HEK293 (cell line): Measurements from ENCODE around the gene GAS1.

Experiments used
- CTCF ChIA-PET: fragments of 350-600 bp; formaldehyde crosslinking; extraction: SDS; loops from one replicate; lab custom pipeline; 2021; ENCODE audit warnings: antibody characterized with exemption; lab: Yijun Ruan, JAX
- POLR2A ChIA-PET: fragments of 300-600 bp; formaldehyde crosslinking; extraction: SDS; loops from one replicate; lab custom pipeline; 2020; ENCODE audit warnings: antibody characterized with exemption, inconsistent platforms; lab: Yijun Ruan, JAX
- H3K27ac ChIP-seq: fragments of 200-500 bp; sonication (Bioruptor generic); 2 replicates; pipeline ENCODE4 v1.5.1; 2014; ENCODE audit warnings: low read depth, low read length, control low read depth, inconsistent platforms; ENCODE audit errors: extremely low read depth
- H3K36me3 ChIP-seq, 2 experiments: fragments of 200-500 bp in 1 of 2; sonication (Bioruptor generic) in 1 of 2; 1 replicate in 1 of 2; 2 replicates in 1 of 2; pipeline ENCODE4 v1.5.1; 2014 to 2017; ENCODE audit warnings: inconsistent platforms in 2 of 2, low read length in 2 of 2; ENCODE audit not compliant: control insufficient read depth in 2 of 2, insufficient read depth in 1 of 2
- H3K4me1 ChIP-seq: fragments of 200-500 bp; sonication (Bioruptor generic); 2 replicates; pipeline ENCODE4 v1.5.1; 2014; ENCODE audit warnings: mild to moderate bottlenecking, low read length, inconsistent platforms; ENCODE audit not compliant: control insufficient read depth, insufficient read depth
- H3K4me3 ChIP-seq: 2 replicates; pipeline ENCODE4 v1.5.1; 2011; ENCODE audit warnings: low read depth, mild to moderate bottlenecking, control low read depth, low read length, moderate library complexity
- H3K9me3 ChIP-seq: fragments of 200-500 bp; sonication (Bioruptor generic); 2 replicates; pipeline ENCODE4 v1.5.1; 2014; ENCODE audit warnings: low read depth, low read length, inconsistent platforms; ENCODE audit not compliant: control insufficient read depth, insufficient read depth
- EGR2 ChIP-seq: fragments of 450-650 bp; formaldehyde crosslinking; IDR thresholded peaks from 2 replicates; pipeline ENCODE4 v1.5.1; 2016; ENCODE audit warnings: low read depth, missing biosample characterization, missing genetic modification characterization
- RBAK ChIP-seq: fragments of 450-650 bp; formaldehyde crosslinking; IDR thresholded peaks from 2 replicates; pipeline ENCODE4 v1.5.1; 2016; ENCODE audit warnings: missing biosample characterization, missing genetic modification characterization
- ZBTB17 ChIP-seq: fragments of 450-650 bp; formaldehyde crosslinking; IDR thresholded peaks from 2 replicates; pipeline ENCODE4 v1.5.1; 2016; ENCODE audit warnings: missing biosample characterization, missing genetic modification characterization
- ZFHX2 ChIP-seq: fragments of 450-650 bp; formaldehyde crosslinking; conservative IDR thresholded peaks from 2 replicates; pipeline ENCODE4 v1.5.1; 2016; ENCODE audit warnings: missing biosample characterization, missing genetic modification characterization
- ZFP41 ChIP-seq: fragments of 450-650 bp; formaldehyde crosslinking; IDR thresholded peaks from 2 replicates; pipeline ENCODE4 v1.5.1; 2016; ENCODE audit warnings: missing biosample characterization, missing genetic modification characterization, borderline replicate concordance
- ZNF132 ChIP-seq: fragments of 450-650 bp; formaldehyde crosslinking; IDR thresholded peaks from 2 replicates; pipeline ENCODE4 v1.5.1; 2017; ENCODE audit warnings: missing biosample characterization, missing genetic modification characterization, borderline replicate concordance
- ZNF155 ChIP-seq: fragments of 450-650 bp; formaldehyde crosslinking; IDR thresholded peaks from 2 replicates; pipeline ENCODE4 v1.5.1; 2016; ENCODE audit warnings: missing biosample characterization, missing genetic modification characterization
- ZNF157 ChIP-seq: fragments of 450-650 bp; formaldehyde crosslinking; IDR thresholded peaks from 2 replicates; pipeline ENCODE4 v1.5.1; 2016; ENCODE audit warnings: missing biosample characterization, missing genetic modification characterization
- ZNF16 ChIP-seq: fragments of 450-650 bp; formaldehyde crosslinking; IDR thresholded peaks from 2 replicates; pipeline ENCODE4 v1.5.1; 2016; ENCODE audit warnings: low read depth, missing biosample characterization, missing genetic modification characterization
- ZNF175 ChIP-seq: fragments of 450-650 bp; formaldehyde crosslinking; IDR thresholded peaks from 2 replicates; pipeline ENCODE4 v1.5.1; 2016; ENCODE audit warnings: missing biosample characterization, missing genetic modification characterization
- ZNF2 ChIP-seq: fragments of 450-650 bp; formaldehyde crosslinking; IDR thresholded peaks from 2 replicates; pipeline ENCODE4 v1.5.1; 2016; ENCODE audit warnings: missing biosample characterization, missing genetic modification characterization
- ZNF404 ChIP-seq: fragments of 450-650 bp; formaldehyde crosslinking; IDR thresholded peaks from 2 replicates; pipeline ENCODE4 v1.5.1; 2017; ENCODE audit warnings: missing biosample characterization, missing genetic modification characterization
- ZNF473 ChIP-seq: fragments of 450-650 bp; formaldehyde crosslinking; IDR thresholded peaks from 2 replicates; pipeline ENCODE4 v1.5.1; 2017; ENCODE audit warnings: missing biosample characterization, missing genetic modification characterization
- ZNF561 ChIP-seq: fragments of 450-650 bp; IDR thresholded peaks from 2 replicates; pipeline ENCODE4 v1.5.1; 2018; ENCODE audit warnings: missing biosample characterization, missing genetic modification characterization, borderline replicate concordance
- ZNF747 ChIP-seq: fragments of 450-650 bp; formaldehyde crosslinking; IDR thresholded peaks from 2 replicates; pipeline ENCODE4 v1.5.1; 2016; ENCODE audit warnings: missing biosample characterization, missing genetic modification characterization
- ZNF791 ChIP-seq: fragments of 450-650 bp; formaldehyde crosslinking; IDR thresholded peaks from 2 replicates; pipeline ENCODE4 v1.5.1; 2016; ENCODE audit warnings: missing biosample characterization, missing genetic modification characterization
- ZSCAN23 ChIP-seq: fragments of 450-650 bp; formaldehyde crosslinking; IDR thresholded peaks from 2 replicates; pipeline ENCODE4 v1.5.1; 2016; ENCODE audit warnings: missing biosample characterization, missing genetic modification characterization
- TF ChIP-seq, protein P1 (sequence below): fragments of 450-650 bp; formaldehyde crosslinking; IDR thresholded peaks from 2 replicates; pipeline ENCODE4 v1.5.1; 2017; ENCODE audit warnings: missing biosample characterization, missing genetic modification characterization
- TF ChIP-seq, protein P2 (sequence below): fragments of 450-650 bp; formaldehyde crosslinking; IDR thresholded peaks from 2 replicates; pipeline ENCODE4 v1.5.1; 2016; ENCODE audit warnings: missing biosample characterization, missing genetic modification characterization
- TF ChIP-seq, protein P3 (sequence below): fragments of 450-650 bp; formaldehyde crosslinking; IDR thresholded peaks from 2 replicates; pipeline ENCODE4 v1.5.1; 2016; ENCODE audit warnings: missing biosample characterization, missing genetic modification characterization
- TF ChIP-seq, protein P4 (sequence below): fragments of 450-650 bp; formaldehyde crosslinking; IDR thresholded peaks from 2 replicates; pipeline ENCODE4 v1.5.1; 2016; ENCODE audit warnings: missing biosample characterization, missing genetic modification characterization
- TF ChIP-seq, protein P5 (sequence below): fragments of 450-650 bp; formaldehyde crosslinking; IDR thresholded peaks from 2 replicates; pipeline ENCODE4 v1.5.1; 2016; ENCODE audit warnings: missing biosample characterization, missing genetic modification characterization

Gene GAS1

DNA sequence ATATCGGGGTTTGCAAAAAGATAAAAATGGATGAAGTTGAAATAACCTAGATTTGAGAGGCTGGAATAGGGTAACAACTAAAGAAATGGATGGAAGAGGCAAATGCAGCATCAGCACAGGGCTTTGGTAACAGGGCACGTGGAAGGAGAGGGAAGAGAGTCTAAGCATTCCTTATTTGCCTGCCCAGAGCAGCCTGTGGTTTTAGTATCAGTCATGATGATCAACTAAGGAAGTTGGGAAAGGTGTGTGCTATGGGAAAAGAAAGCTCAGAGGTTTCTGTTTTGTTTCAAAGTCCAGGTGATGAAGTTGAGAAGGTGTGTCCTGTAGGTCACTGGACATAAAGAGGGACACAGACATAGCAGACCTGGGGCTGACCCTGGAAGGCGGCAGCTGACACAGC is 28.8 kb downstream of the GAS1 start:
- TF ChIP-seq, protein P1, sequence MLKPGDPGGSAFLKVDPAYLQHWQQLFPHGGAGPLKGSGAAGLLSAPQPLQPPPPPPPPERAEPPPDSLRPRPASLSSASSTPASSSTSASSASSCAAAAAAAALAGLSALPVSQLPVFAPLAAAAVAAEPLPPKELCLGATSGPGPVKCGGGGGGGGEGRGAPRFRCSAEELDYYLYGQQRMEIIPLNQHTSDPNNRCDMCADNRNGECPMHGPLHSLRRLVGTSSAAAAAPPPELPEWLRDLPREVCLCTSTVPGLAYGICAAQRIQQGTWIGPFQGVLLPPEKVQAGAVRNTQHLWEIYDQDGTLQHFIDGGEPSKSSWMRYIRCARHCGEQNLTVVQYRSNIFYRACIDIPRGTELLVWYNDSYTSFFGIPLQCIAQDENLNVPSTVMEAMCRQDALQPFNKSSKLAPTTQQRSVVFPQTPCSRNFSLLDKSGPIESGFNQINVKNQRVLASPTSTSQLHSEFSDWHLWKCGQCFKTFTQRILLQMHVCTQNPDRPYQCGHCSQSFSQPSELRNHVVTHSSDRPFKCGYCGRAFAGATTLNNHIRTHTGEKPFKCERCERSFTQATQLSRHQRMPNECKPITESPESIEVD, result no peak
- TF ChIP-seq ZNF791 (tag by site-specific recombination) (no peak), ZNF16 (tag by site-specific recombination) (no peak), ZNF561 (tag by site-specific recombination) (no peak), RBAK (tag by site-specific recombination) (no peak), ZNF404 (tag by site-specific recombination) (no peak), ZNF747 (tag by site-specific recombination) (no peak)
- TF ChIP-seq, all 188 proteins: peak for 0
- Histone ChIP-seq H3K9me3 (no peaks in the 10 kb centered on the region), H3K36me3 (no peaks in the 10 kb centered on the region), H3K27ac (no peak overlapping the region), H3K4me3 (no peak overlapping the region), H3K4me1 (no peaks in the 10 kb centered on the region)
- CTCF ChIA-PET, result interaction anchor here (0.7 kb wide), 1 partner anchor 276 kb away, joined by 3 read pairs; no protein-coding TSS in a partner anchor
- POLR2A ChIA-PET, result no interaction called here

DNA sequence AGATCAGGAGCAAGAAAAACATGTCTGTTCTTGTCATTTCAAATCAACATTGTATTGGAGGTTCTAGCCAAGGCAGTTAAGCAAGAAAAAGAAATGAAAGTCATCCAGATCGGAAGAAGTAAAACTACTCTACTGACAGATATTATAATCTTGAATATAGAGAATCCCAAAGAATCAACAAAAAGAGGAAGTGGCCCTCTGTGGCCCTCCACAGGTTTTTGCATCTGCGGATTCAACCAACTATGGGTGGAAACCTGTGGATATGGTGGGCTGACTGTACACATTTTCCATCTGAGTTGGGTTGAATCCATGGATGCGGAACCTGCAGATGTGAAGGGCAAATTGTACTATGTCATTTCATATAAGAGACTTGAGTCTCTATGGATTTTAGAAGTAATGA is 35.1 kb downstream of the GAS1 start:
- H3K4me3 ChIP-seq, result no peak overlapping the region
- no peaks in the 10 kb centered on the region for H3K4me1 ChIP-seq
- no peak for TF ChIP-seq RBAK (tag by site-specific recombination)
- TF ChIP-seq ZNF175 (tag by site-specific recombination), result no peak
- TF ChIP-seq, protein P2, sequence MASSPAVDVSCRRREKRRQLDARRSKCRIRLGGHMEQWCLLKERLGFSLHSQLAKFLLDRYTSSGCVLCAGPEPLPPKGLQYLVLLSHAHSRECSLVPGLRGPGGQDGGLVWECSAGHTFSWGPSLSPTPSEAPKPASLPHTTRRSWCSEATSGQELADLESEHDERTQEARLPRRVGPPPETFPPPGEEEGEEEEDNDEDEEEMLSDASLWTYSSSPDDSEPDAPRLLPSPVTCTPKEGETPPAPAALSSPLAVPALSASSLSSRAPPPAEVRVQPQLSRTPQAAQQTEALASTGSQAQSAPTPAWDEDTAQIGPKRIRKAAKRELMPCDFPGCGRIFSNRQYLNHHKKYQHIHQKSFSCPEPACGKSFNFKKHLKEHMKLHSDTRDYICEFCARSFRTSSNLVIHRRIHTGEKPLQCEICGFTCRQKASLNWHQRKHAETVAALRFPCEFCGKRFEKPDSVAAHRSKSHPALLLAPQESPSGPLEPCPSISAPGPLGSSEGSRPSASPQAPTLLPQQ (tag by site-specific recombination), result no peak
- TF ChIP-seq ZFHX2 (tag by site-specific recombination), result no peak
- TF ChIP-seq ZFP41, result no peak
- TF ChIP-seq, protein P3, sequence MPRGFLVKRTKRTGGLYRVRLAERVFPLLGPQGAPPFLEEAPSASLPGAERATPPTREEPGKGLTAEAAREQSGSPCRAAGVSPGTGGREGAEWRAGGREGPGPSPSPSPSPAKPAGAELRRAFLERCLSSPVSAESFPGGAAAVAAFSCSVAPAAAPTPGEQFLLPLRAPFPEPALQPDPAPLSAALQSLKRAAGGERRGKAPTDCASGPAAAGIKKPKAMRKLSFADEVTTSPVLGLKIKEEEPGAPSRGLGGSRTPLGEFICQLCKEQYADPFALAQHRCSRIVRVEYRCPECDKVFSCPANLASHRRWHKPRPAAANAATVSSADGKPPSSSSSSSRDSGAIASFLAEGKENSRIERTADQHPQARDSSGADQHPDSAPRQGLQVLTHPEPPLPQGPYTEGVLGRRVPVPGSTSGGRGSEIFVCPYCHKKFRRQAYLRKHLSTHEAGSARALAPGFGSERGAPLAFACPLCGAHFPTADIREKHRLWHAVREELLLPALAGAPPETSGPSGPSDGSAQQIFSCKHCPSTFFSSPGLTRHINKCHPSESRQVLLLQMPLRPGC, result no peak
- TF ChIP-seq EGR2, result no peak
- no peak for TF ChIP-seq ZNF157 (tag by site-specific recombination)
- no peak for TF ChIP-seq ZBTB17 (tag by site-specific recombination)
- TF ChIP-seq, protein P4, sequence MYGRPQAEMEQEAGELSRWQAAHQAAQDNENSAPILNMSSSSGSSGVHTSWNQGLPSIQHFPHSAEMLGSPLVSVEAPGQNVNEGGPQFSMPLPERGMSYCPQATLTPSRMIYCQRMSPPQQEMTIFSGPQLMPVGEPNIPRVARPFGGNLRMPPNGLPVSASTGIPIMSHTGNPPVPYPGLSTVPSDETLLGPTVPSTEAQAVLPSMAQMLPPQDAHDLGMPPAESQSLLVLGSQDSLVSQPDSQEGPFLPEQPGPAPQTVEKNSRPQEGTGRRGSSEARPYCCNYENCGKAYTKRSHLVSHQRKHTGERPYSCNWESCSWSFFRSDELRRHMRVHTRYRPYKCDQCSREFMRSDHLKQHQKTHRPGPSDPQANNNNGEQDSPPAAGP (tag by site-specific recombination), result no peak
- H3K27ac ChIP-seq, result no peak overlapping the region
- CTCF ChIA-PET, result no interaction called here
- POLR2A ChIA-PET, result no interaction called here
- no peaks in the 10 kb centered on the region for H3K9me3 ChIP-seq
- no peaks in the 10 kb centered on the region for H3K36me3 ChIP-seq

DNA sequence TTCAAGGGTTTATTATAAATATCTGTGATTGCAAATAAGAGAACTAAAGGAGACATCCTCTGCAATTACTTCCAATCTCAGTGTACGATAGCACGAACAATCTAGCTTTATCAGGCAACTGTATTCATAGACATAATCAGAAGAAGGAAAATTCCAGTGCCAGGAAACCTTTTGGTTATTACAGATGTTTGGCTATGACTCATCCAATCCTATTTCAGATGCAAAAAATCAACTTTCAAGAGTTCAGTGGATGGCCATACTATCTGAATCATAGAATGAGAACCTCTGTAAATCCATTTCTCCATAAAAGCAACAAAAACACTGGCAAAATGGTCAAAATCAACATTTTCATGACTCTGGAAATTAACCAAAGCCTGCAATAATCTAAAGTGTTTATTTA is 37.9 kb downstream of the GAS1 start:
- no peaks in the 10 kb centered on the region for H3K4me1 ChIP-seq
- ChIA-PET POLR2A (no interaction called here), CTCF (interaction anchor here (0.7 kb wide), 1 partner anchor 10 kb away, joined by 3 read pairs; no protein-coding TSS in a partner anchor)
- no peaks in the 10 kb centered on the region for H3K9me3 ChIP-seq
- no peak overlapping the region for H3K27ac ChIP-seq
- no peak overlapping the region for H3K4me3 ChIP-seq
- H3K36me3 ChIP-seq, result no peaks in the 10 kb centered on the region
- TF ChIP-seq, protein P5, sequence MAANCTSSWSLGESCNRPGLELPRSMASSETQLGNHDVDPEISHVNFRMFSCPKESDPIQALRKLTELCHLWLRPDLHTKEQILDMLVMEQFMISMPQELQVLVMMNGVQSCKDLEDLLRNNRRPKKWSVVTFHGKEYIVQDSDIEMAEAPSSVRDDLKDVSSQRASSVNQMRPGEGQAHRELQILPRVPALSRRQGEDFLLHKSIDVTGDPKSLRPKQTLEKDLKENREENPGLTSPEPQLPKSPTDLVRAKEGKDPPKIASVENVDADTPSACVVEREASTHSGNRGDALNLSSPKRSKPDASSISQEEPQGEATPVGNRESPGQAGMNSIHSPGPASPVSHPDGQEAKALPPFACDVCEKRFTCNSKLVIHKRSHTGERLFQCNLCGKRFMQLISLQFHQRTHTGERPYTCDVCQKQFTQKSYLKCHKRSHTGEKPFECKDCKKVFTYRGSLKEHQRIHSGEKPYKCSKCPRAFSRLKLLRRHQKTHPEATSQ (tag by site-specific recombination), result no peak
- TF ChIP-seq ZNF2 (tag by site-specific recombination) (no peak), ZNF132 (tag by site-specific recombination) (no peak), ZNF473 (tag by site-specific recombination) (no peak), ZNF155 (tag by site-specific recombination) (no peak), ZBTB17 (tag by site-specific recombination) (no peak), ZSCAN23 (tag by site-specific recombination) (no peak)
